ENCODE results near the gene EXOC4. TPM values are rescaled to one million over a fixed set of nuclear protein-coding genes. Genes with fewer than 3 reads are reported as not detected.

Gene EXOC4
- total and polyA plus RNA-seq, 2 donors (not counting 3 experiments of a cell fraction or from before 2014, with no cell fraction given), result 20.3 to 73.1 TPM

GRCh38 chr7:133504825-133505224 is 251.9 kb downstream of the EXOC4 start:
- intact Hi-C loops (cut with micrococcal nuclease) (no loop called here), dilution Hi-C loops (cut with MboI; ENCODE audit: extremely low pct_ligation_motif_present, low sequenced_read_pairs) (no loop called here)
- no peaks in the 10 kb centered on the region for H4K20me1 ChIP-seq (replicated peaks; ENCODE audit: control insufficient read depth, extremely low read depth, insufficient read depth, low read length)
- H3K79me2 ChIP-seq (ENCODE audit: control insufficient read depth, insufficient read depth, low read length), result no peaks in the 10 kb centered on the region
- no peaks in the 10 kb centered on the region for H3K27me3 ChIP-seq (ENCODE audit: control insufficient read depth in 2 of 2, insufficient read depth in 2 of 2, low read length in 2 of 2)
- H3K9ac ChIP-seq (replicated peaks; ENCODE audit: extremely low read depth, insufficient read depth, low read length), result no peak overlapping the region
- ChIA-PET POLR2A (no interaction called here), CTCF (interaction anchor here (1.3 to 1.8 kb wide), 2 partner anchors 9 to 15 kb away, joined by 3 to 4 read pairs; no protein-coding TSS in a partner anchor)
- H3K4me1 ChIP-seq (ENCODE audit: control insufficient read depth, extremely low read depth, insufficient read depth, low read length), result no peaks in the 10 kb centered on the region
- no peak for TF ChIP-seq POLR2A (IDR thresholded peaks at IDR 0.05; ENCODE audit: low read depth, low read length)
- TF ChIP-seq EZH2 (IDR thresholded peaks at IDR 0.05; ENCODE audit: borderline replicate concordance, low read depth, low read length, severe bottlenecking), result no peak
- TF ChIP-seq MAX (IDR thresholded peaks at IDR 0.05; ENCODE audit: insufficient read depth, insufficient read length), result no peak
- no peak for TF ChIP-seq FOS (IDR thresholded peaks at IDR 0.05; ENCODE audit: borderline replicate concordance, insufficient read depth, low read length)
- no peak for TF ChIP-seq POLR2AphosphoS5 (IDR thresholded peaks at IDR 0.05; ENCODE audit: insufficient read depth, low read depth, low read length)
- no peak for TF ChIP-seq GATA2 (IDR thresholded peaks at IDR 0.05; ENCODE audit: insufficient read depth, insufficient read length, low read depth, low read length)
- TF ChIP-seq JUN (IDR thresholded peaks at IDR 0.05; ENCODE audit: borderline replicate concordance, insufficient read depth, insufficient read length, low read depth), result no peak
- H3K27ac ChIP-seq (ENCODE audit: insufficient read depth, low read depth, low read length), result no peak overlapping the region
- H3K4me3 ChIP-seq (replicated peaks in 1 of 3; ENCODE audit: insufficient read depth in 1 of 3, low read depth in 1 of 3, low read length in 3 of 3), result no peak overlapping the region
- no peaks in the 10 kb centered on the region for H3K9me1 ChIP-seq (replicated peaks; ENCODE audit: control insufficient read depth, extremely low read depth, insufficient read depth, low read length)
- no peak overlapping the region for H3K4me2 ChIP-seq (ENCODE audit: insufficient read depth, low read length)
- BruUV-seq (replicated peaks), result no TSS peak
- FAIRE-seq, result no peak
- no peaks in the 10 kb centered on the region for H3K36me3 ChIP-seq (ENCODE audit: control insufficient read depth in 2 of 2, extremely low read depth in 1 of 2, insufficient read depth in 2 of 2, low read length in 2 of 2)
- H2AFZ ChIP-seq (ENCODE audit: low read depth, low read length), result no peak overlapping the region
- H3K9me3 ChIP-seq (replicated peaks; ENCODE audit: control insufficient read depth, insufficient read depth, low read length), result no peaks in the 10 kb centered on the region
- DNase-seq (ENCODE audit: low read depth, low spot score), result no peak

DNA sequence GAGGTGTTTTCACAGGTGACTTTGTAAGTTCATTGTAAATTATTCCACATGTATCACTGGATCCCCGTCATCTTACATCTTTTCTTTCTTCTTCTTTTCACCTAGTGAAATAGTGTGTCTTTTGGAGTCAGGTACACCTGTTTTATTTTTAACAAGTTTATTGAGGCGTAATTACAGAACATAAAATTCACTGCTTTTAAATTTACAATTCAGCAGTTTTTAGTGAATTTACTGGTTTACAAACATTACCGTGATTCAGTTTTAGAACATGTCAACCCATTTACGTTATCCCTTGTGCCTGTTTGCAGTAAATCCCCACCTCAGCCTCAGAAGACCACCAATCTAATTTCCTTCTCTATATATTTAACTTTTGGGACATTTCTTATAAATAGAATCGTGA is 256.9 kb downstream of the EXOC4 start:
- no peak overlapping the region for H3K4me2 ChIP-seq (ENCODE audit: insufficient read depth, low read length)
- H3K27ac ChIP-seq (ENCODE audit: insufficient read depth, low read depth, low read length), result no peak overlapping the region
- DNase-seq (ENCODE audit: low read depth, low spot score) (no peak), FAIRE-seq (no peak)
- H4K20me1 ChIP-seq (replicated peaks; ENCODE audit: control insufficient read depth, extremely low read depth, insufficient read depth, low read length), result no peaks in the 10 kb centered on the region
- H3K9me3 ChIP-seq (replicated peaks; ENCODE audit: control insufficient read depth, insufficient read depth, low read length), result no peaks in the 10 kb centered on the region
- H3K9ac ChIP-seq (replicated peaks; ENCODE audit: extremely low read depth, insufficient read depth, low read length), result no peak overlapping the region
- dilution Hi-C loops (cut with MboI; ENCODE audit: extremely low pct_ligation_motif_present, low sequenced_read_pairs) (no loop called here), intact Hi-C loops (cut with micrococcal nuclease) (no loop called here)
- H3K27me3 ChIP-seq (ENCODE audit: control insufficient read depth in 2 of 2, insufficient read depth in 2 of 2, low read length in 2 of 2), result no peaks in the 10 kb centered on the region
- ChIA-PET CTCF (no interaction called here), POLR2A (no interaction called here)
- TF ChIP-seq POLR2A (IDR thresholded peaks at IDR 0.05; ENCODE audit: low read depth, low read length), result no peak
- no peak for TF ChIP-seq CTCF (IDR thresholded peaks at IDR 0.05; ENCODE audit: extremely low read depth in 1 of 2, insufficient read depth in 1 of 2, low read depth in 1 of 2, low read length in 2 of 2)
- no peak for TF ChIP-seq FOS (IDR thresholded peaks at IDR 0.05; ENCODE audit: borderline replicate concordance, insufficient read depth, low read length)
- no peak for TF ChIP-seq EZH2 (IDR thresholded peaks at IDR 0.05; ENCODE audit: borderline replicate concordance, low read depth, low read length, severe bottlenecking)
- no peak overlapping the region for H3K4me3 ChIP-seq (replicated peaks in 1 of 3; ENCODE audit: insufficient read depth in 1 of 3, low read depth in 1 of 3, low read length in 3 of 3)
- no peaks in the 10 kb centered on the region for H3K79me2 ChIP-seq (ENCODE audit: control insufficient read depth, insufficient read depth, low read length)
- BruUV-seq (replicated peaks), result no TSS peak
- no peaks in the 10 kb centered on the region for H3K36me3 ChIP-seq (ENCODE audit: control insufficient read depth in 2 of 2, extremely low read depth in 1 of 2, insufficient read depth in 2 of 2, low read length in 2 of 2)
- H2AFZ ChIP-seq (ENCODE audit: low read depth, low read length), result no peak overlapping the region
- no peaks in the 10 kb centered on the region for H3K9me1 ChIP-seq (replicated peaks; ENCODE audit: control insufficient read depth, extremely low read depth, insufficient read depth, low read length)
- H3K4me1 ChIP-seq (ENCODE audit: control insufficient read depth, extremely low read depth, insufficient read depth, low read length), result no peaks in the 10 kb centered on the region
